Breast epithelium (tissue), 4 donors: ENCODE data around the gene ZW10. TPM values are rescaled to one million over a fixed set of nuclear protein-coding genes. Genes with fewer than 3 reads are reported as not detected.

Experiments used
- DNase-seq, 2 donors: peaks; one replicate each; pipeline ENCODE4 v3.0.0-alpha.2; 2019; ENCODE audit warnings: low spot score in 2 of 2
- H3K27ac ChIP-seq, 2 donors: fragments of 200-600 bp; sonication (generic) in 1 of 2; one replicate each; pipeline ENCODE4 v1.5.1; 2016 to 2019; ENCODE audit warnings: mild to moderate bottlenecking in 1 of 2
- H3K27me3 ChIP-seq, 2 donors: fragments of 200-600 bp; sonication (generic) in 1 of 2; one replicate each; pipeline versions ENCODE4 v1.5.1 to v1.6.0; 2017 to 2019; ENCODE audit warnings: control low read depth in 1 of 2, mild to moderate bottlenecking in 1 of 2
- H3K36me3 ChIP-seq: fragments of 200-600 bp; one replicate; pipeline ENCODE4 v1.5.1; 2019
- H3K4me1 ChIP-seq, 2 donors: fragments of 200-600 bp; sonication (generic); one replicate each; pipeline ENCODE4 v1.5.1; 2016 to 2019; ENCODE audit warnings: control low read depth in 1 of 2
- H3K4me3 ChIP-seq, 3 donors: fragments of 200-600 bp; sonication (generic); 1 replicate in 2 of 3; 2 replicates in 1 of 3; pipeline ENCODE4 v1.5.1; 2016 to 2019; ENCODE audit warnings: mild to moderate bottlenecking in 3 of 3, moderate library complexity in 2 of 3
- H3K9me3 ChIP-seq, 2 donors: fragments of 200-600 bp; sonication (generic) in 1 of 2; one replicate each; pipeline ENCODE4 v1.5.1; 2016 to 2019; ENCODE audit warnings: control low read depth in 1 of 2
- POLR2A ChIP-seq: fragments of 450-650 bp; IDR thresholded peaks from one replicate; pipeline ENCODE4 v1.6.1; 2016; ENCODE audit warnings: antibody characterized with exemption, mild to moderate bottlenecking, moderate library complexity
- POLR2AphosphoS5 ChIP-seq, 3 donors: sonication (generic); formaldehyde crosslinking; IDR thresholded peaks; one replicate each; pipeline ENCODE4 v1.6.1; 2017; ENCODE audit warnings: antibody characterized with exemption in 3 of 3
- intact Hi-C: fragments of 100-400 bp; cut with DNase I; formaldehyde crosslinking; loops from one replicate; pipeline ENCODE4 v1.15.1; 2023; ENCODE audit warnings: low total_unique reads
- total RNA-seq, 3 donors: library from RNA; depleted of rRNA; stranded (reverse); fragments of >200 nt; gene quantifications; one replicate each; pipeline ENCODE4 v1.1.0, GENCODE V29; 2016
- TF ChIP-seq, protein P1 (sequence below), 3 donors: fragments of 450-650 bp; IDR thresholded peaks; one replicate each; pipeline ENCODE4 v1.5.1; 2016 to 2017; ENCODE audit warnings: antibody characterized with exemption in 3 of 3, mild to moderate bottlenecking in 3 of 3, moderate library complexity in 3 of 3

Gene ZW10
- total RNA-seq, 3 donors from 2014 or later, result 11.5 to 20.8 (median 18.7) TPM

DNA sequence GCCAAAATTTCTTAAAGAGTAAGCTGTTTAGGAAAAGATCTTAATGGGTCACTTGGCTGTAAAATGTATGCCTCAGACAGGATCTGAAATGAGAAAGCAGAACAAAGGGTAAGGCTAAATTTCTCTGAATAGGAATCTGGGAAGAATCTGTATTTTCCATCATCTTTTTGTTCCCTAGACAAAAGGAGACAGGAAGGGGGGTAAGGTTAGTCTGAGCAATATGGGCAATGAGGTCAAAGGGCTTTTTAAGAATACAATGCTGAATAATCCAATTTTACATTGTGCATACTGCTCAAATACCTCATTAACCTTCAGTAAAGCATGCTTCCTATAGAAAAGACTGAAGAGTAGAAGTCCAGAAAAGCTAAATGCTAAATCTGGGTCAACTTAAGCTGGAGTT lies 40.7 kb upstream of the ZW10 start:
- H3K36me3 ChIP-seq, result no peaks in the 10 kb centered on the region

DNA sequence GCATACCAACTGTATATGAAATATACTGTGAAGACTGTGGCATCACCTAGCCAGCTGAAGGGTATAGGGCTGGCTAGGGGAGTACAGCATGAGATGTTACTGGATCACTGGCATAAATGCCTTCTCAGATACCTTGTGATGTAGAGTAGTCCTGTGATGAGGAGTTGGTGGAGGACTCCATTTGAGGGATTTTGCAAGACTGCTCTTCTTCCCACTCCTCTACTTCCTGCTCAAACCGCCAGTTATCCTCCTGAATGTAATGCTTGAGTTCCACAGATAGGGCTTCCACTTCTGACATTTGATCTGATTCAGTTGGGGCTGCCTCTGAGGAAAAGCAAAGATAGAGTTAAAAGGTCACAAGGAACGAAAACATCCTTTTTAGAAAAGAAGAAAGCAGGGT lies 35.4 kb upstream of the ZW10 start:
- no peaks in the 10 kb centered on the region for H3K9me3 ChIP-seq
- no peak for DNase-seq
- no peaks in the 10 kb centered on the region for H3K27me3 ChIP-seq
- no peaks in the 10 kb centered on the region for H3K4me1 ChIP-seq
- no peak overlapping the region for H3K4me3 ChIP-seq
- H3K27ac ChIP-seq, result no peak overlapping the region
- TF ChIP-seq POLR2A (no peak), POLR2AphosphoS5 (IDR thresholded peaks at IDR 0.05) (no peak)
- TF ChIP-seq, protein P1, sequence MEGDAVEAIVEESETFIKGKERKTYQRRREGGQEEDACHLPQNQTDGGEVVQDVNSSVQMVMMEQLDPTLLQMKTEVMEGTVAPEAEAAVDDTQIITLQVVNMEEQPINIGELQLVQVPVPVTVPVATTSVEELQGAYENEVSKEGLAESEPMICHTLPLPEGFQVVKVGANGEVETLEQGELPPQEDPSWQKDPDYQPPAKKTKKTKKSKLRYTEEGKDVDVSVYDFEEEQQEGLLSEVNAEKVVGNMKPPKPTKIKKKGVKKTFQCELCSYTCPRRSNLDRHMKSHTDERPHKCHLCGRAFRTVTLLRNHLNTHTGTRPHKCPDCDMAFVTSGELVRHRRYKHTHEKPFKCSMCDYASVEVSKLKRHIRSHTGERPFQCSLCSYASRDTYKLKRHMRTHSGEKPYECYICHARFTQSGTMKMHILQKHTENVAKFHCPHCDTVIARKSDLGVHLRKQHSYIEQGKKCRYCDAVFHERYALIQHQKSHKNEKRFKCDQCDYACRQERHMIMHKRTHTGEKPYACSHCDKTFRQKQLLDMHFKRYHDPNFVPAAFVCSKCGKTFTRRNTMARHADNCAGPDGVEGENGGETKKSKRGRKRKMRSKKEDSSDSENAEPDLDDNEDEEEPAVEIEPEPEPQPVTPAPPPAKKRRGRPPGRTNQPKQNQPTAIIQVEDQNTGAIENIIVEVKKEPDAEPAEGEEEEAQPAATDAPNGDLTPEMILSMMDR (IDR thresholded peaks at IDR 0.05), result no peak
- intact Hi-C loops, result no loop called here
- H3K36me3 ChIP-seq, result no peaks in the 10 kb centered on the region

More for the DNA sequence above, 40.7 kb upstream of the ZW10 start:
- no peak for TF ChIP-seq POLR2A
- no peaks in the 10 kb centered on the region for H3K4me1 ChIP-seq
- no peak for DNase-seq
- no peak overlapping the region for H3K4me3 ChIP-seq
- H3K9me3 ChIP-seq, result no peaks in the 10 kb centered on the region
- H3K27ac ChIP-seq, result no peak overlapping the region
- no peaks in the 10 kb centered on the region for H3K27me3 ChIP-seq
- intact Hi-C loops, result no loop called here

DNA sequence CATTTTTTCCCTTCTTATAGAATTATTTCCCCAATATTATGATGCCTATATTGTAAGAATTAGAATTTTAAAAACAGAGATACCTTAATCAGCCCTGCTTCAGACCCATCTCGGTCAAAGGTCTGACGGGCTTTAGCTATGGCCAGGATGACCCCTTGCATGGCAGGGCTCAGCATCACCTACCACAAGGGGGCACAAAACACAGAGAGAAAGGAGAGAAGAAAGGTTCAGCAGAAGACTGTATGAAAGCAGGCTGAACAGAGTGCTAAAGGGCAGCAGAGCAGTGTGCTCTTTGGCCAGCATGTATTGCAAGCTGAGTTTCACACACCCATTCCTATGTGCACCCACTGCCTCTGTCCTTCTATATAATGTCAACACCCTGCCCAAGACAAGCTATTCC lies 32.9 kb upstream of the ZW10 start:
- intact Hi-C loops, result no loop called here
- H3K4me1 ChIP-seq, result no peaks in the 10 kb centered on the region
- no peak overlapping the region for H3K27ac ChIP-seq
- H3K27me3 ChIP-seq, result no peaks in the 10 kb centered on the region
- H3K9me3 ChIP-seq, result no peaks in the 10 kb centered on the region
- H3K36me3 ChIP-seq, result peaks cover 2% of the 10 kb centered on the region
- no peak overlapping the region for H3K4me3 ChIP-seq
- TF ChIP-seq, protein P1 (IDR thresholded peaks at IDR 0.05), result peak in 1 of 3 donors; percentile 10
- no peak for TF ChIP-seq POLR2AphosphoS5 (IDR thresholded peaks at IDR 0.05)
- DNase-seq, result no peak

DNA sequence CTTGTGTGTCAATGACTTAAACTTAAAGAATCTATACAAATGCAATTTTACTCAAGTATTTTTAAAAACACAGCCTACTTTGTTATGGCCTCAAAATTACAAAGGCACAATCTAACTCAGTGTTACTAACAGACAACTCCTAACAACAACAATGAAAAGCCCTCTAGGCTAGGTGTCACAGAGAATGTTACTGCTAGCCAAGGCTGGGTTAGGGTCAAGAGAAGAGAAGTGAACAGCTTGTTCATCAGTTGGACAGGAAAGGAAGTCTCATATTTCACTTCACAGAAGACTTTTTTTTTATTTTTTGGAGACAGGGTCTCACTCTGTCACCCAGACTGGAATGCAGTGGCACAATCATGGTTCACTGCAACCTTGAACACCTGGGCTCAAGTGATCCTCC lies 32.1 kb upstream of the ZW10 start:
- Histone ChIP-seq H3K9me3 (no peaks in the 10 kb centered on the region), H3K36me3 (peaks cover 7% of the 10 kb centered on the region), H3K4me3 (no peak overlapping the region), H3K4me1 (no peaks in the 10 kb centered on the region), H3K27me3 (no peaks in the 10 kb centered on the region), H3K27ac (no peak overlapping the region)
- TF ChIP-seq POLR2AphosphoS5 (IDR thresholded peaks at IDR 0.05), result no peak
- TF ChIP-seq, protein P1 (IDR thresholded peaks at IDR 0.05), result no peak
- no peak for TF ChIP-seq POLR2A
- no peak for DNase-seq
- intact Hi-C loops, result no loop called here

DNA sequence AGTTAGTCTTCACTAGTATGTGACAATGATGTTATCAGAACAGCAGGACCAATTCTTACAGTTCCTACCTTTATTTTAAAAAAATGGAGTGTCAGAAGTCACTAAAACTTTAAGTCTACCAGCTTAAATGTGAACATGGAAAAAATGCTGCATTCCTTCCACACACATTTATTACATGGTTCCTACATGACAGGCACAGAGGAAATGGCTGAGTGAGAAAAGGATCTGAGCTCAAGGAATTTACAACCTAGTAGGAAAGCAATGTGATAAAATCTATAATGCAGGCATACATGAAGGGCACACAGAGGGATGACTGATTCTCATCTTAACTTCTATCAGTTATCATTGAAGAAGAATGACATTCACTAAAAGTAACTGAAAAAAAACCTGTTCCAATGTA lies 29.1 kb upstream of the ZW10 start:
- H3K4me1 ChIP-seq, result no peaks in the 10 kb centered on the region
- H3K27me3 ChIP-seq, result no peaks in the 10 kb centered on the region
- H3K36me3 ChIP-seq, result peaks cover 10% of the 10 kb centered on the region
- intact Hi-C loops, result no loop called here
- H3K9me3 ChIP-seq, result no peaks in the 10 kb centered on the region
- no peak for DNase-seq
- H3K27ac ChIP-seq, result no peak overlapping the region
- TF ChIP-seq, protein P1 (IDR thresholded peaks at IDR 0.05), result no peak
- TF ChIP-seq POLR2A, result no peak
- TF ChIP-seq POLR2AphosphoS5 (IDR thresholded peaks at IDR 0.05), result no peak
- H3K4me3 ChIP-seq, result no peak overlapping the region

DNA sequence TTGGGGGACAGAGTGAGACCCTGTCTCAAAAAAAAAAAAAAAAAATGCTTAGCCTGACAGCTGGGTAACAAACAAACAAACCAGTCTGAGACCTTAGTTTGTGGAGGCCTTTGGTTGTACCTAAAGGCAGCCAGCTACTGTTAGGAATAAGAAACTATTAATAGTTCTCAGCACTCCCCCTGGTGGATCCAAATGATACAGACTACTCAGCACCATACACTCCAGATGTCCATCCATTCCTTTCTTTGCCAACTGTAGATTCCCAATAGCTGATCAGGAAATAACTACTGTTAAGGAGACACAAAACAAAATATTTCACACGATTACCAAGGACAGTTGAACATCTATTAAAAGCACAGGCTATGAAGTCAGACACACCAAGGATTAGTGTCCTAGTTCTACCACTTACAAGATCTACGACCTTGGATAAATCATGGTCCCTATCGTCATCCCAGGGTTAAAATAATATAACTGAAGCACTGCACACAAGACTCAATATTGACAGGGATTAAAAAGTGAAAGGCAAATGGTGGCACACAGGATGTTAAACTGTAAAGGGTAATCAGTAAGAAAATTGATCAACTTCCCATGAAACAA lies 23.3 kb upstream of the ZW10 start:
- Histone ChIP-seq H3K4me3 (no peak overlapping the region), H3K27ac (no peak overlapping the region), H3K9me3 (no peaks in the 10 kb centered on the region), H3K36me3 (peaks cover 10% of the 10 kb centered on the region), H3K27me3 (no peaks in the 10 kb centered on the region), H3K4me1 (no peaks in the 10 kb centered on the region)
- no peak for DNase-seq
- TF ChIP-seq POLR2A (no peak), POLR2AphosphoS5 (IDR thresholded peaks at IDR 0.05) (no peak)
- TF ChIP-seq, protein P1 (IDR thresholded peaks at IDR 0.05), result peak; percentile 34 to 66 (median 62)
- intact Hi-C loops, result no loop called here
